ENCODE data around the gene SP2.
"Not testable (repeated sequence)": the region's sequence is repeated elsewhere in the genome, so short reads cannot be mapped to it uniquely, and the experiment has no call there.

The SP2 gene

DNA sequence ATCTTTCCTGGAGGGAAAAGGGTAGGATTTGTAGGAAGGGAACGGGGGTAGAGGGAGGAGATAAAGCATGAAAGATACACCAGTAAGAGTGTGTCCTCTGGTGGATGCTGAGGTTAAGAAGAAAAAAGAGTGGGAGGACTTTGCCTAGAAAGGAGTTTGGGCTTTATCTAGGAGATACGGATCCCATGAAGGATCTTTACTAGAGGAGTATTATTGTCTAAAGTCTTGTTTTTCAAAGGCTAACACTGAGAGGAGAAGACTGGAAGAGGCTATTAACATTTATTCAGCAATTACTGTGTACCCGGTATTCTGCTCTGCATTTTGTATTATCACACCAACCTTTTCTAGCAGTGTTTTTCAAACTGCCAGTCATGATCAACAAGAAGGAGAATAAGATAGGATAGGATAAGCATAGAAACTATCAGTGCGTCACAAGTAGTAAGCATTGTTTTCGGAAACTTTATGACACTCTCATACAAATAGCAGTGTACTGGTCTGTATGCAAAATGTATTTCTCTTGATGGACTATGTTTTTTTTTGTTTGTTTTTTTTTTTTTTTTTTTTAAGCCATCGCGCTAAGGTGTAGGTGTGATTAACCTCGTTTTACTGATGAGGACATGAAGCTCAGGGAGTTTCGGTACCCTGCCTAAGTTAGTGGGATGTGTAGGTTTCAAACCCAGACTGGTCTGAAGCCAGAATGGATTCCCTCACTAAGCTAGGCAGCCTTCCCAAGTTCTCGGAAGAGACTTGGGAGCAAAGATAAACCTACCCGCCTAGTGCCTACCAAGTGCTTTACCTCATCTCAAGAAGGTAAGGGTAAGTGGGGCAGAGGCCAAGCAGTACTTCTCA, 1.3 kb upstream of the SP2 start:
- DNase-seq = no peak

DNA sequence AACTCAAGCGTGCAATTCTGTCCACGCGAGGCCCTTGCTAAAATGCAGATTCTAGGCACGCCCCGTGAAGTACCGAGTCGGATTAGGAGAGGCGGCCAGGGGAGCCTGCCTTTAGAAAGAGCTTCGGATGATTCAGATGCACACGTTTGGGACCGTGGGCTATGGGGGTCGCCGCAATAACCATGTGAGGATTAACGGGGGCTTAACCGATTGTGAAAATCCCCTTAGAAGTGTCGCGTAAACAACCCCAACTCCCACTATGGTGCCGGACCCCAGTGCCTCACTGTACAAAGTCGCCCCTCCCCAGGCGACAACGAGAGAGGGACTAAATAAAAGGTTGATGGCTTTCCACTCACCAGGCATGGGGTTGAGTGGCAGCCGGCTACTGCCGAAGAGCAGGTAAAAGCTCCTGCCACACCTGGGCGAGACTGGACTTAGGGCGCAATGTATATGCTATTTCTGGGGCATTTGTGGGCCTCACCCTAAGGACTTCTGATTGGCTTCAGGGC, 635 bp upstream of the SP2 start:
- peak; percentile 9 for DNase-seq

DNA sequence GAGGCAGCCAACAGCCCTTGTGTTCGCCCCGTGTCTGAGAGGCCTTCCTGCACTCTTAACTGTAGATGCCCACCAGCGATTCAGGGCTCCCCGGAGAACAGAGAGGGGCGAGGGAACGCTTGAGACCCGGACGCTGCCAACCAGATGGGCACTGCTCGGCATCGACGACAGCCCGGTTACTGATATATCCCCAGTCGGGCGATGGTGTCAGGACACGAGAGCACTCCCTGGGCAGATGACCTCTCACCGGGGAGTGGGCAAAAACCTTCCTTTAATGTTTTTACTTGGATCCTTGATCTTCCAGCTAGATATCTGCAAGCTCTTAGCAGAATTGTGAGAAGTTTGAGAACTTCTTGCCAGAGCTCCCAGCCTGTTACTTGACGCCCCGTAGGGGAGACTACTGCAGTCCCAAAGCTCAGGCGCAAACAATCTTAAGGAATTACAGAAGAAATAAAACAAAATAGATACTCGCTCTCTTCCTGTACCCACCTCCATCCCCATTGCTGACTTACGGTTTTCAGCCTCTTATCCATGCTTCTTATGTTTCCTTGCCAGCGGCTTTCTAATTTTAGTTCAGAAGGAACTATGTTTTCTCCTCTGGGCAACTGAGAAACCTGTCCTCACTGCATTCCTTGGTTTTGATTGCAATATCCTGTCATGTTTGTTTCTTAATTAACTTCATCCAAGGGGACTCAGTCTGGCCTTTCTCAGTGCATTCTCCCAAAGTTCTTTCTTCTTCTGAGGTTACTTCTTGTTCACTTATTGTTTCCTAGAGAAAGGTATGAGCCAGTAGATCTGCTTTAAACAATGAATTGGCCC, 845 bp downstream of the SP2 start:
- DNase-seq = no peak

DNA sequence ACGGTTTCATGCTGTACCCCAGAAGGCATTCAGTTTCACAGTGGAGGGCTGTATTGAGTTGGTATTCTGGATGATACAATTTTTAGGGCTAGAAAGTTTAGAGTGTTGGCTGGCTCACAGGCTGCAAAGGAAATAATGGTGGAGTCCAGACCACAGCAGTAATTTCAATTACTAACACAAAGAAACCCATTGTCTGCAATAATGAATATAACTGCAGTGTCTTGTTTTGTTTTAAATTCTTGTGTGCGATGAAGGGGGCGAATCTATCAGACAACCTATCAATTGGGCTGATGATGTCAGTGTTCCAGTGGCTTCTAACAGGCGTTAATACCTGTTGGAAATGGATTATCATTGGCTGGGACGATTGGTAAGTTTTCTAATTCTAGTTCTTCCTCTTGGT, 1.5 kb downstream of the SP2 start:
- DNase-seq = no peak

DNA sequence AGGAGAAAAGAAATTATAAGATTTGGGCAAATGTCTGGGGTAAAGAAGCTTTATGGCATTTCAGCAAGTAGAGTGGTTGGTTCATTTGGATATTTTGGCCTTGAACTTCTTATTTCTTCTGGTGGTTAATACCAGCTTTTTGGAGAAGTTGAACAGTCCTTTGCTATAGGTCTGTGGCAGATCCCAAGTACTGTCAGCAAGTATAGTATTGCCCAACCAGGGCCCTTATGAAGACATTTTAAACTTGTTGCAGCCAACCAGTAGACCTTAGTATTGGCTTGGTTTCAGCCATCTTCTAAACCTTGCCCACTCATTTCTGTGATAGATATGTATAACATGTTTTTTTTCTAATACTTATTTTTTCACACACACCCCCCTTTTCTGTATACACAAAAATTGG, 2.2 kb downstream of the SP2 start:
- no peak for DNase-seq

DNA sequence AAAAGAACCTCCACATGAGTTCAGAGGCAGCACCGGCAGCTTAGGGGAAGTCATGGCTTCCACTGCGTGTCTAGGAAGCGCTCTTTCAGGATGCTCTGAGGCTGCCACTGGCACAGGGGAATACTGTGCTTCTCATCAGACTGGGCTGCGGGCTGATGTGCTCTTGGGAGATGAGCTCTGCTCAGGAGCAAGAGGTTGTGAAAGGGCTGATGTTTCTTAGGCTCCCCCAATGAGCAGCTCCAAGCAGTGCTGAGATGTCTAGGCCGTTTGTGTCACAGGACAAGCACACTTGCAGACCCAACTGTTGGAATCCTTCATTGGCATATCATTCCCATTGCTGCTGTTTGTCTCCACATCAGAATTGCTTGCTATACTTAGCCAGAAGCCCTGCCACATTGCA, 3.6 kb downstream of the SP2 start:
- DNase-seq = no peak

DNA sequence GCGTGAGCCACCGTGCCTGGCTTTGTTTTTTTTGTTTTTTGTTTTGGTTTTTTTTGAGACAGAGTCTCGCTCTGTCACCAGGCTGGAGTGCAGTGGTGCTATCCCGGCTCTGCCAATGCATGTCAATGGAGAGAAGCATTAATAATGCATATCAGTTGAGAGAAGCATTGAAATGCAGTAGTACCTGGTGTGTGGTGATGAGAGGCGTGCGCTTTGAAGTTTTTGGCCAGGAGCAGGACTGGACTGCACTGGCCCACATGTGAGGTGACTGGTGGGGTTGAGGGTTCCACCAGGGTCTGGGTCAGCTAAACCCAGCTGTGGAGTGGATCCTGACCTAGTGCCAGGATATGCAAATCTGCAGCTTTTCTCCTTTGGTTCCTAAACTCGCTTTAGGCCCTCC, 5.4 kb downstream of the SP2 start:
- no peak for DNase-seq

DNA sequence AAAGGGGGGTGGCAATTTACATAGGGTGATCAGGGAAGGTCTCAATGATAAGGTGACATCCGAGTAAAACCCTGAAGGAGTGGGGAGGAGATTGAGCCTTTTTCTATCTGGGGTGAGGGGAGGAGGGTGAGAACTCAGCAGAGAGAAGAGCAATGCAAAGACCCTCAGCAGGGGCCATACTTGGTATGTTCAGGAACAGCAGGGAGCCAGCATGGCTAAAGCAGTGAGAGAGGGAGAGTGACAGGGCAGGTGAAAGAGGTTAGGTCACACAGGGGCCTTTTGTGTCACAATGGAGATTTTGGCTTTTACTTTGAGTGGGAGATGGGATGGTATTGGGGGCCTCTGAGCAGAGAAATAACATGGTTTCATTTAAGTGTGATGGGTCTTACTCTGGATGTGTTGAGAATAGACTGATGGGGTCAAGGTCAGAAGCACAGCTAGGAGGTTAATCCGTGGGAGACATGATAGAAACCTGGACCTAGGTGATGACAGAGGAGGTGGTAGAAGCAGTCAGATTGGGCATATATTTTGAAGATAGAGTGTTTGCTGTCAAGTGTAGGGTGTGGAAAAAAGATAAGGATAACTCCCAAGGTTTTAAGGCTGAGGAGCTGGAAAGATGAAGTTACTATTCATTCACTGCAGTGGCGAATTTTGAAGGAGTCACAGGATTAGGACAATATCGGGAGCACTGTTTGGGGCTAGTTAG, 6.2 kb downstream of the SP2 start:
- no peak for DNase-seq

DNA sequence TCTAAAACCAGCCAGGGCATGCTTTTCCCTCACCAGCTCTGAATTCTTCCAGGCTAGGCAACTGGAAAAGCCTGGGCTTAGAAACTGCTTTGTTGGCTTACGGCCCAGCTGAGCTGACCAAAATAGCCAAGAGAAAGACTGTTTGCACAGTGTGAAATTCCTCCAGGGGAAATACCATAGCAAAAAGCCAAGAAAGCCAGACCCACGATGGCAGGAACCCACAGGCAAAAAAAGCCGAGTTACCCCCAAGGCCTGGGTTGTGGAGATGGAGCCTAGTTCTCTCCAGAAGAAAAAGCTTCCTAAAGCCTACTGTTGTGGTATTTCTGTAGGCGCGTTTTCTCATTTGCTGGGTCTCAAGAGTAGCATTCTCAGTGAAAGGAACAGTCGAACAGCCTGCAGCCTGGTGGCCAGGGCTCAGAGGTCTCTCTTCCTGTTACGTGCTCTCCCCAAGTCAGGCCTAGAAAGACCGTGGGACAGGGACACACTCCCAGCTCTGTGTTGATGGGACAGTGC, 9.2 kb downstream of the SP2 start:
- no peak for DNase-seq

DNA sequence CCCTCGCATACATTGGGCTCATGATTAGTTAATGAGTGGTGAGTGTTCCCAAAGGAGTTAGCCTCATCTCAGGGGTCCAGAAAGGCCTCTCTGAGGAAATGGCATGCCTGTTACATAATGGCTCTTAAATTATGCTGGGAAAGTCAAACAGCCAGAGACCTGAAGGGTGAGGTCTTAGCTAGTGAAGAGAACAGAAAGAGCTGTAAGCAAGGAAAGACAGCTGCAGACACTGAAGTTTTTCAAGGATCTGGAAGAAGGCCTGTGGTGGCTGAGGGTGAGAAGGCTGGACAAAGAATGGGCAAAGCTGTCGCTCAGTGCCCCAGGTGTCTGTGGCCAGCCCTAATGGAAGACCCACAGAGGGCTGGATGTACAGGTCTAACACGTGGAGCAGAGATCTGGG, 10.4 kb downstream of the SP2 start:
- no peak for DNase-seq

DNA sequence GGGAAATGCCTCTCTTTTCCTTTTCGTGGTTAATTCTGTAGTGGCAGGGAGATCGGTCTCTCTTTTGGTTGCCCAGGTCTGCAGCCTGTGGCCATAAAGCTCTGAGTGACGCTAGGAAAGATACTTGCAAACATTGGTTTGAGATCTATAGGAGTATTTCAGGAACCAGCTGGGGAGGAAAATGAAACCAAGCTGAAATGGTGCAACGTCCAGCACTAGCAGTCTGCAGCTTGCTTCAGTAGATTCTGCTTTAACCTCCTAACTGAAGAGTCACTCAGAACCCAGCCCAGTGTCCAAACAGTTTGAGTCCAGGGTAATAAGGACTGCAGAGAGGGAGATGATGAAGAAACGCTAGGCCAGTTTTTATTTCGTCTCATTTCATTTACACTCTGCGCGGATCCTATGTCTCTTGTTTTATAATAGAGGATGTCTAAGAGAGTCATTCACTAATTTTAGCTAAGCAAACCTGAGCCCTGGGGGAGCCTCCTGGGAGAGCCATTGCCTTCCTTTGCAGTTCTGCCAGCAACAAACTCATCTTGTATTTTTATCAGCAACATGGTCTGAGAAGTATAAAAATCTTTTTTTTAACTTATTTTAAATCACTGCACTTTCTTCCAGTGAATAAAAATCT, 12.0 kb downstream of the SP2 start:
- DNase-seq = no peak

DNA sequence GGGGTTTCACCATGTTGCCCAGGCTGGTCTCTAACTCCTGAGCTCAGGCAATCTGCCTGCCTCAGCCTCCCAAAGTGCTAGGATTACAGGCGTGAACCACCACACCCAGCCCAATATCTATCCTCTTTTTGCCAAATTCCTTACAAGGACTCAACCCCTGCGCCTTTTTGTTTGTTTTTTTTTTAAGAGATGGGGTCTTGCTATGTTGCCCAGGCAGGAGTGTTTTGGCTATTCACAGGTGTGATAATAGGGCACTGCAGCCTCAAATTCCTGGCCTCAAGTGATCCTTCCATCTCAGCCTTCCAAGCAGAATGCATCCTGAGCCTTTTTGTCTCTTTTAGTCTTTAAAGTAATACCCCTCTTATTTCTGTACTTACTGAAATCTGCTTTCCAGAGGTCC, 17.0 kb downstream of the SP2 start:
- no peak for DNase-seq

DNA sequence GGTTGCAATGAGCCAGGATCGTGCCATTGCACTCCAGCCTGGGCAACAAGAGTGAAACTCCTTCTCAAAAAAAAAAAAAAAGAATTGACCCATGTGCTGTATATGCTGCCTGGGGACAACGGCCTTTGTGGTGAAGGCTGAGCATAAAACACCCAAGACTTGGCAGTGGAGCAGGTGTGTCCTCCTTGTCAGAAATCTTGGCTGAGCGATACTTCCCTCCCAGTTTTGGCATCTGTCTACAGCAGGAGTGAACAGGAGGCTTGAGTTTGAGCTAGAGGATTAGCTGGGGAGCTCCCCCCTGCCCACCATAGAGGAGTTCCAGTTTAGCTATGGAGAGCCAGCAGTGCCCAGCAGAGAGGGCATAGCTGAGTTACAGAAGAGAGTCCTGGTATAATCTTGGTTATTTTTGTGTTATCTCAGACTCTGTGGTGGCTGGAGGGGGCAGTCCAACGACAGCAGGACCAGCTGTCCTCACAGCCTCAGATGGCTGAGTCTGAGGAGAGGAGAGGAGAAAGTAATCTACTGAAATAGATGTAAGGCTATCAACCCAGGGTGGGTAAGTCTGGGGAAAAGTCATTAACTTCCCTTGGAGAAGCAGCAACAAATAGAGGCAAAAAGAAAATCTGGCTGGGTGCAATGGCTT, 18.4 kb downstream of the SP2 start:
- DNase-seq = no peak

DNA sequence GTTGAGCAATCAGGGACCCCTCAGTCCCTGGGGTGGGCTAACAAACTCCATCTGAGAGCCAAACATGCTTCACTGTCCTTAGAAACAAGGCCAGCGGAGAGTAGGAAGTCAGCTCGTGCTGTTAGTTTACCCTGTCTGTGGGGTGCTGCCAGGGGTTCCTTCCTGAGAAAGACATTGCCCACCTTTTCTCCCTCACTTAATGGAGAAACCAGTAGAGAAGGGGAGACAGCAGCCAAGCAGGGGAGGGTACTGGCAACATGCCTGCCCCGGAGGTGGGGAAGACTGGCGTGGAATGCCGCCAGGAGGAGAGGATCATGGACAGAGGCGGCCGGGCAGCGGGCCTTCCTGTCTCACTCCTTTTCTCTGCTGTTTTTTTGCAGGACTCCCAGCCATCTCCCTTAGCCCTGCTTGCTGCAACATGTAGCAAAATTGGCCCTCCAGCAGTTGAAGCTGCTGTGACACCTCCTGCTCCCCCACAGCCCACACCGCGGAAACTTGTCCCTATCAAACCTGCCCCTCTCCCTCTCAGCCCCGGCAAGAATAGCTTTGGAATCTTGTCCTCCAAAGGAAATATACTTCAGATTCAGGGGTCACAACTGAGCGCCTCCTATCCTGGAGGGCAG, 19.9 kb downstream of the SP2 start:
- no peak for DNase-seq

DNA sequence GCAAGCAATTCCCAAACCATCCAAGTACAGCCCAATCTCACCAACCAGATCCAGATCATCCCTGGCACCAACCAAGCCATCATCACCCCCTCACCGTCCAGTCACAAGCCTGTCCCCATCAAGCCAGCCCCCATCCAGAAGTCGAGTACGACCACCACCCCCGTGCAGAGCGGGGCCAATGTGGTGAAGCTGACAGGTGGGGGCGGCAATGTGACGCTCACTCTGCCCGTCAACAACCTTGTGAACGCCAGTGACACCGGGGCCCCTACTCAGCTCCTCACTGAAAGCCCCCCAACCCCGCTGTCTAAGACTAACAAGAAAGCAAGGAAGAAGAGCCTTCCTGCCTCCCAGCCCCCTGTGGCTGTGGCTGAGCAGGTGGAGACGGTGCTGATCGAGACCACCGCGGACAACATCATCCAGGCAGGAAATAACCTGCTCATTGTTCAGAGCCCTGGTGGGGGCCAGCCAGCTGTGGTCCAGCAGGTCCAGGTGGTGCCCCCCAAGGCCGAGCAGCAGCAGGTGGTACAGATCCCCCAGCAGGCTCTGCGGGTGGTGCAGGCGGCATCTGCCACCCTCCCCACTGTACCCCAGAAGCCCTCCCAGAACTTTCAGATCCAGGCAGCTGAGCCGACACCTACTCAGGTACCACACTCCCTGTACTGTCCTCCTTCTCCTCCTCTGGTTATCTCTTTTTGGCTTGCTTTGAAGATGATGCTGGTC, 20.6 kb downstream of the SP2 start:
- no peak for DNase-seq

DNA sequence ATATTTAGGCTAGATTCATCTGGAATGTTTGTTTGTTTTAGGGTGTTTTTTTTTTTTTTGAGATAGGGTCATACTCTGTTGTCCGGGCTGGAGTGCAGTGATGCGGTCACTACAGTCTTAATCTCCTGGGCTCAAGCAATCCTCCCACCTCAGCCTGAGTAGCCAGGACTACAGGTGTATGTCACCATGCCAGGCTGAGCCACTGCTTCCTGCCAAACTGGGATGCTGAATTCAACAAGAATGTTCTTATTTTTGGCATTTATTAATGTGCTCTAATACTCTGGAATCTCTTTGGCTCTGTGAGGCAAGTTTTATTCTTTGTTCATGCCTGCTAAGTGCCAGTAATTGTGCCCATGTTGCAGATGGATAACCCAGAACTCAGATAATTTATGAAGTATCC, 21.5 kb downstream of the SP2 start:
- no peak for DNase-seq

DNA sequence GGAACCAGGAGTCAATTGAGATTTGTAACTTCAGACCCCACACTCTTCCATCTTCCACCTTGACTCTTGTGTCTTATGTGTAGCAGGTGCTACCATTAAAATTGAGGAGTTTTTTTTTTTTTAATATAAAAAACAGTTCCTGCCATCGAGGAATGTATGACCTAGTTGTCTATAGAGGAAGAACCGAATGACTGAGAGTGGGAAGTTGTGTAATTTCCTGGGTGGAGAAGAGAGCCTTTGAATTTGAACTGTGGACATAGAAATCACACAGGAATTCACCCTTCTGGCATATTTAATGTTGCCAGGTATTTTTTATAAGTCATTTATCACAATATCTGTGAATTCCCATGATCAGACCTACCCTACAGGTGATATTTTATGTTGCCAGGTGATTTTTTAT, 22.0 kb downstream of the SP2 start:
- DNase-seq = no peak

DNA sequence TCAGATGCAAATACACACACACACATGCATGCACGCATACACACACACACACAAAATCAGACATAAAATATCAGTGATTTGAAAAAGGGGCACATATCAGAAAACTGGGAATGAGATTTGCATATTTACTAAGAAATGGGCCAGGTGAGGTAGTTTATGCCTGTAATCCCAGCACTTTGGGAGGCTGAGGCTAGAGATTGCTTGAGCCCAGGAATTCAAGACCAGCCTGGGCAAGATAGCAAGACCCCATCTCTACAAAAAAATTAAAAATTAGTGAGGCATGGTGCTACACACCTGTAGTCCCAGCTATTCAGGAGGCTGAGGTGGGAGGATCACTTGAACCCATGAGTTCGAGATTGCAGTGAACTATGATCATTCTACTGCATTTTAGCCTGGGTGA, 23.0 kb downstream of the SP2 start:
- DNase-seq = no peak

DNA sequence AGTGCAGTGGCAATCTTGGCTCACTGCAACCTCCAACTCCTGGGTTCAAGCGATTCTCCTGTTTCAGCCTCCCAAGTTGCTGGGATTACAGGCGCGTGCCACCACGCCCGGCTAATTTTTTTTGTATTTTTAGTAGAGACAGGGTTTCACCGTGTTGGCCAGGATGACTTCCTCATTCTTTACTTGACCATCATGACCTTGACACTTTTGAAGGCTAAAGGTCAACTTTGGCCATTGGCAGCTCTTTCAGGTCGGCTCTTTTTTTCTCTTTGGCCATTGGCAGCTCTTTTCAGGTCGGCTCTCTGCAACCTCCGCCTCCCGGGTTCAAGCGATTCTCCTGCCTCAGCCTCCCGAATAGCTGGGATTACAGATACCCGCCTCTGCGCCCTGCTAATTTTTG, 23.9 kb downstream of the SP2 start:
- DNase-seq = not testable (repeated sequence)

DNA sequence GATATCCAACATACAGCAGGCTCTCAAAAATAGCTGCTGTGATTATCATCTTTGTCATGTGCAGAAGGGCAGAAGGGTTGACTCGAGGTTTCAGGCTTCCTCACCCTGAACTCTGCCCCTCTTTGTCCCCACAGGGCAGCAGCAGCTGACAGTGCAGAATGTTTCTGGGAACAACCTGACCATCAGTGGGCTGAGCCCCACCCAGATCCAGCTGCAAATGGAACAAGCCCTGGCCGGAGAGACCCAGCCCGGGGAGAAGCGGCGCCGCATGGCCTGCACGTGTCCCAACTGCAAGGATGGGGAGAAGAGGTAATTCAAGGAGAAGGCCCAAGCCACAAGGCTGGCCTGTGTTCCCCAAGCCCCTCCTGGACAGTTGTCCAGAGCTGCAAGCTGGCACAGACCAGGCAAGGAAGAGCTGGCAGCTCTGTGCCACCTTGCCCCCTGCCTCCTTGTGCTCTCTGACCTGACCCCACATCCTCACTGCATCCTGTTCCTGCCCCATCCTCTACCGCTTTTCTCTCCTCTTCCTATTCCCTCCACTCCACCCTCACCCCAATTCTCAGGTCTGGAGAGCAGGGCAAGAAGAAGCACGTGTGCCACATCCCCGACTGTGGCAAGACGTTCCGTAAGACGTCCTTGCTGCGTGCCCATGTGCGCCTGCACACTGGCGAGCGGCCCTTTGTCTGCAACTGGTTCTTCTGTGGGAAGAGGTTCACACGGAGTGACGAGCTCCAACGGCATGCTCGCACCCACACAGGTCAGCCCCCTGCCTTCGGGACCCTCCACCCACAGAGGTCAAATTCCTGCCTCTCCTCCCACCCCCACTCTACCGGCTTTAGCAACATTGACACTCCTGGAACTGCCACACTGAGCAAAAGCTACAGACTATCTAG, 29.0 kb downstream of the SP2 start:
- no peak for DNase-seq
